Endodermal cell (in vitro differentiated cells): ENCODE measurements around the gene A3GALT2. TPM values are rescaled to one million over a fixed set of nuclear protein-coding genes. Genes with fewer than 3 reads are reported as not detected.
A peak's percentile ranks its signal among the peaks of the same experiment; 100 is the strongest.

Experiments
- DNase-seq: peaks from one replicate; pipeline ENCODE4 v3.0.0-alpha.2; 2017
- H3K27ac ChIP-seq: 2 replicates; pipeline ENCODE4 v1.5.1; 2013; ENCODE audit warnings: mild to moderate bottlenecking, low read depth, low read length, moderate library complexity
- H3K27me3 ChIP-seq: 2 replicates; pipeline ENCODE4 v1.6.1; 2013; ENCODE audit warnings: mild to moderate bottlenecking, low read length, moderate library complexity; ENCODE audit not compliant: insufficient read depth, control insufficient read depth, poor library complexity, severe bottlenecking
- H3K36me3 ChIP-seq: 2 replicates; pipeline ENCODE4 v1.7.0; 2013; ENCODE audit warnings: mild to moderate bottlenecking, low read length, moderate library complexity; ENCODE audit not compliant: control insufficient read depth, insufficient read depth
- H3K4me1 ChIP-seq: one replicate; pipeline ENCODE4 v1.7.0; 2013; ENCODE audit warnings: low read length; ENCODE audit not compliant: control insufficient read depth, insufficient read depth
- H3K4me3 ChIP-seq: 2 replicates; pipeline ENCODE4 v1.5.1; 2013; ENCODE audit warnings: mild to moderate bottlenecking, low read length, moderate library complexity
- H3K9ac ChIP-seq: 2 replicates; pipeline ENCODE4 v1.6.1; 2013; ENCODE audit warnings: mild to moderate bottlenecking, low read length, moderate library complexity; ENCODE audit not compliant: poor library complexity, severe bottlenecking; ENCODE audit errors: extremely low read depth
- H3K9me3 ChIP-seq: 2 replicates; pipeline ENCODE4 v1.6.1; 2013; ENCODE audit warnings: mild to moderate bottlenecking, low read length, moderate library complexity; ENCODE audit not compliant: control insufficient read depth
- H3K27ac Mint-ChIP-seq: 2 replicates; pipeline ENCODE4 v1.8.0; 2020; ENCODE audit warnings: mixed read lengths
- H3K27me3 Mint-ChIP-seq: 2 replicates; pipeline ENCODE4 v1.8.0; 2021; ENCODE audit warnings: mild to moderate bottlenecking, mixed read lengths; ENCODE audit not compliant: insufficient read depth
- H3K36me3 Mint-ChIP-seq: 2 replicates; pipeline ENCODE4 v1.8.0; 2020; ENCODE audit warnings: low read depth, mixed read lengths
- H3K4me1 Mint-ChIP-seq: 2 replicates; pipeline ENCODE4 v1.8.0; 2020; ENCODE audit warnings: mixed read lengths
- H3K4me3 Mint-ChIP-seq: 2 replicates; pipeline ENCODE4 v1.8.0; 2020; ENCODE audit warnings: mild to moderate bottlenecking, moderate library complexity, mixed read lengths
- H3K9me3 Mint-ChIP-seq: 2 replicates; pipeline ENCODE4 v1.8.0; 2020; ENCODE audit warnings: mild to moderate bottlenecking, mixed read lengths
- WGBS, 2 experiments: methylation state at CpG; one replicate each; pipeline versions ENCODE4 v1.1.5 to v1.1.7; 2013; ENCODE audit warnings: missing lambda C conversion rate in 2 of 2, mixed read lengths in 1 of 2; ENCODE audit not compliant: insufficient coverage in 1 of 2, insufficient read length in 1 of 2; 5-methylcytosine and 5-hydroxymethylcytosine counted together
- total RNA-seq, 2 donors: library from RNA; stranded (reverse); fragmentation: NEBNext Ultra II Directional in 1 of 2; extraction: Animal tissue kit (Norgen Biotek cat#: 25700) in 1 of 2; gene quantifications; 2 replicates in 1 of 2; 3 replicates in 1 of 2; pipeline ENCODE4 v1.2.1, GENCODE V29; 2021
- TF ChIP-seq, protein P1 (sequence below): fragments of 200-600 bp; sonication (generic); conservative IDR thresholded peaks from 2 replicates; pipeline ENCODE4 v1.5.0; 2021; ENCODE audit warnings: antibody characterized with exemption, mild to moderate bottlenecking

The A3GALT2 gene
- total RNA-seq, 2 donors from 2014 or later = not detected

- H3K27ac ChIP-seq = no peak overlapping the region
- H3K9me3 ChIP-seq = no peaks in the 10 kb centered on the region
- Mint-ChIP-seq H3K4me3 (no peak overlapping the region), H3K4me1 (no peaks in the 10 kb centered on the region), H3K27me3 (no peaks in the 10 kb centered on the region), H3K9me3 (no peaks in the 10 kb centered on the region), H3K27ac (peak overlapping the region; percentile 58), H3K36me3 (peaks cover 32% of the 10 kb centered on the region)
- peaks cover 44% of the 10 kb centered on the region for H3K36me3 ChIP-seq
- no peaks in the 10 kb centered on the region for H3K4me1 ChIP-seq
- WGBS, 2 experiments = 90 to 93% methylated on average over 14 to 30 of the region's 30 CpGs
- DNase-seq = no peak
- no peak overlapping the region for H3K9ac ChIP-seq
- no peaks in the 10 kb centered on the region for H3K27me3 ChIP-seq
- TF ChIP-seq, protein P1, sequence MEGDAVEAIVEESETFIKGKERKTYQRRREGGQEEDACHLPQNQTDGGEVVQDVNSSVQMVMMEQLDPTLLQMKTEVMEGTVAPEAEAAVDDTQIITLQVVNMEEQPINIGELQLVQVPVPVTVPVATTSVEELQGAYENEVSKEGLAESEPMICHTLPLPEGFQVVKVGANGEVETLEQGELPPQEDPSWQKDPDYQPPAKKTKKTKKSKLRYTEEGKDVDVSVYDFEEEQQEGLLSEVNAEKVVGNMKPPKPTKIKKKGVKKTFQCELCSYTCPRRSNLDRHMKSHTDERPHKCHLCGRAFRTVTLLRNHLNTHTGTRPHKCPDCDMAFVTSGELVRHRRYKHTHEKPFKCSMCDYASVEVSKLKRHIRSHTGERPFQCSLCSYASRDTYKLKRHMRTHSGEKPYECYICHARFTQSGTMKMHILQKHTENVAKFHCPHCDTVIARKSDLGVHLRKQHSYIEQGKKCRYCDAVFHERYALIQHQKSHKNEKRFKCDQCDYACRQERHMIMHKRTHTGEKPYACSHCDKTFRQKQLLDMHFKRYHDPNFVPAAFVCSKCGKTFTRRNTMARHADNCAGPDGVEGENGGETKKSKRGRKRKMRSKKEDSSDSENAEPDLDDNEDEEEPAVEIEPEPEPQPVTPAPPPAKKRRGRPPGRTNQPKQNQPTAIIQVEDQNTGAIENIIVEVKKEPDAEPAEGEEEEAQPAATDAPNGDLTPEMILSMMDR = no peak
- no peak overlapping the region for H3K4me3 ChIP-seq
Observed at GRCh38 chr1:33276573-33277298, 44.2 kb downstream of the A3GALT2 start.

DNA sequence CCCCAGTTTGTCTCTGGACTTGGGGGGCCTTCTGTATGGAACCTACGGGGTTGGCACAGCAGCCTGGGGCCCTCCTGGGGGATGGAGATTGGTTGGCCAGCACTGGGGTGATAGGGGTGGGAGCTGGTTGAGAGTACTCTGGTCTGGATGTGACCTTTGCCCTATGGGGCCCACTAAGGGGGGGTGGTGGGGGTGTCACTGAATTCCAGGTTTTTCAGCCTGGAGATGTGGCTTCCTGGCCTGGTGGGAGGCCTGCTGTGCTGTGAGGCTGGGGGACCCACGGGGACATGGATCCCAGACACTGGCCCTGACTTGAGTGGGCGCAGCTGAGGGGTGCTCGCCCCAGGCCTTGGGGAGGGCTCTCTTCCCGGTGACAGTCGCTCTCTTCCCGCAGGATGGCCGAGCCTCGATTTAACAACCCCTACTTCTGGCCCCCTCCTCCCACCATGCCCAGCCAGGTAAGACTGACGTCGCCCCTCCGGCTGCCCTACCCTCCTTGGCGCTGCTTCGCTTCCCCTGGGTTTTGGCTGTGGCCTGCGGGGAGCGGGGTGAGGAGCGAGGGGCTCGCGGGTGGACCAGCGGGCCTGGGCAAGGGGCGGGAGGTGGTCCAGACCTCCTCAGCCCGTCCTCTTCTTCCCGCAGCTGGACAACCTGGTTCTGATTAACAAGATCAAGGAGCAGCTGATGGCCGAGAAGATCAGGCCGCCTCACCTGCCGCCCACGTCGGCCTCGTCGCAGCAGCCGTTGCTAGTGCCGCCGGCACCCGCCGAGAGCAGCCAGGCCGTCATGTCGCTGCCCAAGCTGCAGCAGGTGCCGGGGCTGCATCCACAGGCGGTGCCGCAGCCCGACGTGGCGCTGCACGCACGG lies 45.0 kb downstream of the A3GALT2 start:
- DNase-seq = no peak
- no peak overlapping the region for H3K4me3 Mint-ChIP-seq
- Histone ChIP-seq H3K27me3 (no peaks in the 10 kb centered on the region), H3K9ac (no peak overlapping the region), H3K27ac (no peak overlapping the region), H3K36me3 (peaks cover 36% of the 10 kb centered on the region), H3K9me3 (no peaks in the 10 kb centered on the region), H3K4me1 (no peaks in the 10 kb centered on the region), H3K4me3 (no peak overlapping the region)
- H3K36me3 Mint-ChIP-seq = peaks cover 25% of the 10 kb centered on the region
- H3K27me3 Mint-ChIP-seq = no peaks in the 10 kb centered on the region
- TF ChIP-seq, protein P1 = no peak
- no peak overlapping the region for H3K27ac Mint-ChIP-seq
- WGBS, 2 experiments = 94% methylated on average over 29 to 45 of the region's 45 CpGs
- no peaks in the 10 kb centered on the region for H3K9me3 Mint-ChIP-seq
- peaks cover 4% of the 10 kb centered on the region for H3K4me1 Mint-ChIP-seq

DNA sequence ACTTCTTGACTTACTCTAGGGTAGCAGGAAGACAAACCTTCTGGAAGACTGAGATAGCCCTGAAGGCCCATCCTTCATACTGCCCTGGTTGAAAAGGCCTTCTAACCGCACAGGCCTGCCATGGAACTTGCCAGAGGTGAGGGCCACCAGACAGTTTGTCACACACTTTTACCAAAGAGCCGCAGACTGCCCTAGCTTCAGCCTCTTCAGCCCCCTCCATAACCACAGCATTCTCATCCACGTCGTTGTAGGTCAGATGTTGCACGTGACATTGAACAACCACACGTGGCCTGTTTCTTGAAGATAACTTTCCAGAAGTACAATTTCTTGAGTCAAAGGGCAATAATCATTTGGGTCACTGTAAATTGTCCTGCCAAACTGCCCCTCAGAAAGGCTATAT lies 45.7 kb downstream of the A3GALT2 start:
- WGBS, 2 experiments = 95 to 98% methylated on average over 6 of the region's 6 CpGs
- no peaks in the 10 kb centered on the region for H3K9me3 Mint-ChIP-seq
- no peaks in the 10 kb centered on the region for H3K27me3 Mint-ChIP-seq

More for the DNA sequence above, 45.7 kb downstream of the A3GALT2 start:
- H3K36me3 Mint-ChIP-seq = peaks cover 20% of the 10 kb centered on the region
- H3K9ac ChIP-seq = no peak overlapping the region
- peaks cover 32% of the 10 kb centered on the region for H3K36me3 ChIP-seq
- peaks cover 11% of the 10 kb centered on the region for H3K4me1 Mint-ChIP-seq
- no peak overlapping the region for H3K4me3 ChIP-seq
- H3K27ac Mint-ChIP-seq = peak overlapping the region; percentile 64
- H3K4me1 ChIP-seq = no peaks in the 10 kb centered on the region
- TF ChIP-seq, protein P1 = no peak
- no peaks in the 10 kb centered on the region for H3K9me3 ChIP-seq
- no peak overlapping the region for H3K4me3 Mint-ChIP-seq
- no peak for DNase-seq
- H3K27ac ChIP-seq = no peak overlapping the region
- no peaks in the 10 kb centered on the region for H3K27me3 ChIP-seq
